Muscle of arm (tissue), 12 donors: ENCODE measurements around the gene CYSTM1. TPM values are rescaled to one million over a fixed set of nuclear protein-coding genes. Genes with fewer than 3 reads are reported as not detected.
"Not testable (repeated sequence)": the region's sequence is repeated elsewhere in the genome, so short reads cannot be mapped to it uniquely, and the experiment has no call there.

Source experiments
- DNase-seq: peaks from one replicate; pipeline ENCODE4 v3.0.0-alpha.2; 2013
- polyA plus RNA-seq, 12 donors: library from polyadenylated mRNA; unstranded; fragments of 120-200 nt; gene quantifications; one replicate each; pipeline ENCODE4 v1.2.1, GENCODE V29; 2013; ENCODE audit not compliant: insufficient read length in 12 of 12

CYSTM1 gene
- polyA plus RNA-seq, 12 donors, result 18.3 to 55.8 (median 31.0) TPM; not detected in 1

DNA sequence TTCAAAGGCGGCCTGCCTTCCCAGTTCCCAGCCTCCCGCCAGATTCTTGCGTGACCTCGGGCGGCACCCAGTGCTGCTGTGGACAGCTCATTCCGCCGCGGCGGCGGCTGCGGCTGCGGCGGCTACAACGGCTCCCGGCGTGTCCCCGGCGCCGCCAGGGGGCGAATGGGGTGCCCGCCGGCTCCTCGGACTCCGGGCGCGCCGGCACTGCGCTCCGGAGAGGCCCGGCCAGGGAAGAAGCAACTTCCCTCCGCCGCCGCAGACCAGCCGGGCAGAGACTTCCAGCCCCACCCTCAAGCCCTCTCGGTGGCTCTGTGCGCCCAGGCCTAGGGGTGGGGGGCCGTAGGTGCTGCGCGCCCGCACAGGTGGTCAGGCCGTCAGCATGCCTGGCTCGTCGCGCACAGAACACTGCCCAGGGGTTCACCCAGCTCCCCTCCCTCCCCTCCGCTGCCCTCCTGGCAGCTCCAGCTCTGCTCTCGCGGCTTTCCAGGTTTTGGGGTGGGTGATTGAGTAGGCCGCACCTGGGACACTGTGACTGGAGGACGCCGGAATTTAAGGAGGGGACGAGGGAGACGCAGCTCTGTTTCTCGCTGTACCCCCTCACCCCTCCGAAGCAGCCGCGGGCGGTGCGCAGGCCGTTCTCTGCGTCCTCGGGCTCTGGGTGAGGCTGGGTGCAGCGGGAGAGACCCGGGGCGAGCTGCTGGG is 29.0 kb upstream of the CYSTM1 start:
- DNase-seq, result peak; percentile 51

DNA sequence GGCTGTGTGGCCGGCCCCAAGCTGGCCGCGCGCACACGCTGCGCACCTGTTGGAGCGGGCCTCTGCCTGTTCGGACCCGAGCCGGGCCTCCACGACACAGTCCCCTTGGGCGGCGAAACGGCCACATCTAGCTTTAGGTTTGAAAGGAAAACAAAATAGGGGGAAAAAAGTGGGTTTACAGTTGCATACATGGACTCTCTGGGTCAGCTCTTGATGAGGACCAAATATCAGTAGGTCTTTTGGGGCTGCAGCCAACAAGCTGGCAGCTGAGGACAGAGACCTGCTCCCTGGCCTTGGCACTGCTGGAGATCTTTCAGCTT is 28.5 kb upstream of the CYSTM1 start:
- DNase-seq, result no peak

DNA sequence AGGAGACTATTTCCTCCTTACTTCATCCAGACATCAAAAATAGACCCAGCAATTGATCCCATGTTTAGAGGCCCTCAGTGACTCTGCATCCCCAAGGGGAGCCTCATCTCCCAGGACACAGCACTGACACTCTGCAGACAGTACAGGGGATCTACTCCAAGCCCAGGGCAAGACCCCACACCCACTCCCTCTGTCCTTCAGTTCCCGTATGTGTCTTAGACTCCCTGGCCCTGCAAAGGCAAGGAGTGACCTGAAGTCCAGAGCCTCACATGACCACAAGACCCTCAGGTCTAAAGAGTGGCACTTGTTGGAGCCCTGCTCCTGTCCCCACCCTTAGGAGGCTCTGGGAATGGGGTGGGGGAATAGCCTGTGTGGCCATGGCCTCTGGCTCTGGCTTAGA is 27.5 kb upstream of the CYSTM1 start:
- DNase-seq, result no peak

DNA sequence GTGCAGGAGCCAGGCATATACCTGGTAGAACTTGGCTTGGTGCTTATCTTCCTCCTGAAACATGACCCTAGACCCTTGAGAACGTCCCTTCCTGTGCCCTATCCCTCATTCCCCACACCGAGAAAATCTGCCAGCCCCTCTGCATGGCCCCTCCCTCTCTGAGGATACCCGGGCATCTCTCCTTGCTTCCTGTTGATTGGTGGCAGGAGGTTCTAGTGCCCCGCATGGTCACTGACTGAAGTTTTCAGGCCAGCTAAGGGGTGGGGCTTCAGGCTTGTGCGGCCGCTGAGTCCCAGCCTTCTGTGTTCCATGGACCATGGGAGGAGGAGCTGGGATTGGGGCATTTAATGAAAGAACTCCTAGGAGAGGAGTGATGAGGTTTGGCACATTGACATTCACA is 26.5 kb upstream of the CYSTM1 start:
- no peak for DNase-seq

DNA sequence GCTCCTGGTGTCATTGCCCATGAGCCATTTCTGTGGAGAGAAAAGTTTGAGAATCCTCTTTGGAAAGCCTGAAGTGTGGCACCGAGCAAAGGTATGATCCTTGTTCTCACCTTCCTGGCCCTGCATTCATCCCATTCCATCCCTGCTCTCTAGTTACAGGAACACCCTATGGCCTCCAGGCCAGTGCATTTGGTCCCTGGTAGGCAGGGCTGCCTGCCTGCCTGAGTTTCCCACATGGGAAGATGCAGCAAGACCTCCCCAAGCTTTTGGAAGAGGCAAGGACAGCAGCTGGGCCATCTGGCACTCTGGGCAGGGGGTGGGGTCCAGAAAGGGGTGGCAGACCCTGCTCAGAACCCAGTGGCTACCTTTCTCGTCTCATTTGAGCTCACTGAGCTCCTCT is 24.8 kb upstream of the CYSTM1 start:
- DNase-seq, result no peak

DNA sequence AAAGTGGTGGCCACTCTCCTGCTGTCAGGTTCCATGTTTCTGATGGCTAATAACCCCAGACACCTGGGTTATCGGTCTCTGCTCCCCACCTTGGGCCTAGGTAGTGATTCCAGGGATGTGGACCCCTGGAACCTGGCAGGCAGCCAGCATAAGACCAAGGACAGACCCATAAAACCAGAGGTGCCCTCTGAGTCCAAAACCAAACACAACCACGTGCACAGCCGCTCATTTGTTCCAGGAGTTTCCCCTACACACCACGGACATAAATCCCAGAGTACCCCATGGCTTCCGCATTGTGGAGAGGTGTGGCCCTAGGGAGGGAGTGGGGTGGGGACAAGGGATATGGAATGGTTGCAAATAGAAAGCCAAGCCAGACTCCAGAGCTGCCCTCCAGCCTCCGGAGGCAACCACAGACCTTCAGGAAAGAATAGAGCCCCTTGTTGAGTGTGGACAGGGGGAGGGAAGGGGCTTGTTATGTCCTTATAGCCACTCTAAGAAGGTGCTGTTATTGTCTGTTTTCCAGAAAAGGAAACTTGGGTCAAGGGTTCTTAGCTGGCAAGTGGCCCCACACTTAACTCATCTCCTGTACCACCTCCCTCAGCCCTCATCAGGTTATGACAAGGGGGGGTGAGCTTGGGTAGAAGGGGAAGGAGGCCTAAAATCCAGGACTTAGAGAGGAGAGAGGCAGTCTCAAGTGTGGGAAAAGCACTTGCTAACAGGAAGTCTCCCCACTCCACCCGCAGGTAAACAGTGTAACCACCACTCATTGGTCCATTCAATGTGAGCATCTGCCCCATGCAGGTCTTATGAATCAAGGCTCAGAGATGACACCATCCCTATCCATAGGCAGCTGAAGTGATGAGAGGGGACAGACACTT is 23.6 kb upstream of the CYSTM1 start:
- DNase-seq, result no peak

DNA sequence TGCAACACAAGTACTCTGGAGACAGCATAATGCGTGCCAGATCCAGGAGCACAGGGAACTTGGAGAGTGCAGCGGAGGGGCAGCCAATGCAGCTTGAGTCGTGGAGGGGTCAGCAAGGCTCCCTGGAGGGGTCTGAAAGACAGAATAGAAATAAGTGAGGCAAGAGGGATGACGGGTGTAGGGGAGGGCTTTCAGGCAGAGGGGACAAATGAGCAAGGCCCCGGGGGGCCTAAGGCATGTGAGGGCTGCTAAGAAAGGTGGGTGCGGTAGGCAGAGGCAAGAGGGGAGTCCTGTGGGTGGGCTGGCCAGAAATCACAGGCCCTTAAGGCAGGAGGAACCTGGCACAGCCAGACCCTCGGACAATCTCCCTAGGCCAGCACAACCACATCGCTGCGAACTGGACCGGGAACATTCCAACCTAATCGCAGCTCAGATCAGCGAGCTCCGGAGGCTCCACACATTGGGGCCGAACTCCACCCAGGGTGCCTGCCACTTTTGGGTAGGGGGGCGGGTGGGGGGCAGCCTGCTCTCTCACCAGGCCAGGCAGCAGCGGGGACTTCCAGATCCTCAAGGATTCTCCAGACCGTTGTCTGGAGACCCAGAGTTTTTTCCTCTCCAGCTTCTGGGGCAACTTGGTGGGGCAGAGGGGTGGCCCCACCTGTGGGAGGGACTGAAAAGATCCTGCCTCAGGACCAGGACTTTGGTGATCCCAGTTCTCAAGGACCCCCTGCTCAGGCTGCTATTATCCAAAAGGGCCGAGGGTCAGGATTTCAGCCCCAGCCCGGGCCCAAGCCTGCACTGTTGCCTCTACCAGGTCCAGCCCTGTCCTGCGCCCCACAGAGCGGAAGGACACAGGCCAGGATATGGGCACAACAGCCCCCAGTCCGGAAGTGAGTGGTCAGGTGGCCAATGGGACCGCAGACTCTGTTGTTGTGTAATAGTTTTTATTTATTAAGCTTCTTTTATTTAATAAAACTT is 22.7 kb upstream of the CYSTM1 start:
- DNase-seq, result no peak

DNA sequence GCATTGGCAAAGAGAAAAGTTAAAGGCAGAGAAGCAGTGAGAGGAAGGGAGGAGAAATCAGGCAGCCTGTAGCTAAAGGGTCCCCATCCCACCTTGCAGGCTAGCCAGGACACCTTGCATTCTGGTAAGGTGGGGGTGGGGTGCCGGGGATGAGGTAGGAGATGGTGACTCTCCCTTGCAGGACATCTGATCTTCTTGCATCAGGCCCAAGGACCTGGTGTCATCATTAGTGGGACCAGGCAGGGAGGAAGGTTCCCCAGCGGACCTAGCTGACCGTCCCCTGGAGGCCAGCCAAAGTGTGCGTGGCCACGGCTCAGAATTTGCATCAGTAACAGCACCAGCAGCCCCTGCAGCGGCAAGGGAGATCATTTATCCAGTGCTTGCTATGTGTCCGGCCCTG is 21.7 kb upstream of the CYSTM1 start:
- no peak for DNase-seq

DNA sequence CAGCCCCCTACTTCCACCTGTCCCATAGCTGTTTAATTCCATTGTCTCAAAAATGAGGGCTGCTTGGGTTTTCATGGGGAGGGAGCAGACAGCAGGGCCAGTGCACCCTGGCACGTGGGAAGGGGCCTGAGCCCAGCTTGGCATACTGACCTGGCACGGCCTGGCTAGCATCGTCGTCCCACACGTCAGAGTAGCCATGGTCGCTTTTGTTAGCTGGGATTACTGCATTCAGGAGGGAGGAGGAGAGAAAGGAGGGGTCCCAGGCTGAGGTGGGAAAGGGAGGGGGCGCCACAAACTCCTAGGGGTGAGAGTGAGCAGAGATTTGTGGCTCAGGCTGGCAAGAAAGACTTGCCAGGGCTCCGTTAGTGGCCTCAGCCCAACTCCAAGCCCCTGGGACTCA is 21.1 kb upstream of the CYSTM1 start:
- no peak for DNase-seq

DNA sequence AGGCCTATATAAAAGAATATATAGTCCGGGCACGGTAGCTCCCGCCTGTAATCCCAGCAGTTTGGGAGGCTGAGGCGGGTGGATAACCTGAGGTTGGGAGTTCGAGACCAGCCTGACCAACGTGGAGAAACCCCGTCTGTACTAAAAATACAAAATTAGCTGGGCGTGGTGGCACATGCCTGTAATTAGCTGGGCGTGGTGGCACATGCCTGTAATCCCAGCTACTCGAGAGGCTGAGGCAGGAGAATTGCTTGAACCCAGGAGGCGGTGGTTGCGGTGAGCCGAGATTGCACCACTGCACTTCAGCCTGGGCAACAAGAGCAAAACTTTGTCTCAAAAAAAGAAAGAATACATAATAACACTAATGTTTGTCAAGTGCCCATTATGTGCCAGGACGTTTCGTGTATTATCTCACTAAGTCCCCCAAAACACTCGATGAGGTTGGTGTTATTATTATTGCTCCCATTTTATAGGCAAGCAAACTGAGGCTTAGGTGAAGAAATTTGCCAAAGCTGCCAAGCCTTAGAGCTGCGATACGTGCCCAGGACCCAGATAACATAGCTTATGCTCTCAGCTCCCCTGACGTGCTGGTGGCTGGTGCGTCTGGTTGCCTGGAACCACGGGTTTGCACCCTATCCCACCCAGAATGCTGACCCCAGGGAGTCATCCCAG is 20.1 kb upstream of the CYSTM1 start:
- DNase-seq, result not testable (repeated sequence)

DNA sequence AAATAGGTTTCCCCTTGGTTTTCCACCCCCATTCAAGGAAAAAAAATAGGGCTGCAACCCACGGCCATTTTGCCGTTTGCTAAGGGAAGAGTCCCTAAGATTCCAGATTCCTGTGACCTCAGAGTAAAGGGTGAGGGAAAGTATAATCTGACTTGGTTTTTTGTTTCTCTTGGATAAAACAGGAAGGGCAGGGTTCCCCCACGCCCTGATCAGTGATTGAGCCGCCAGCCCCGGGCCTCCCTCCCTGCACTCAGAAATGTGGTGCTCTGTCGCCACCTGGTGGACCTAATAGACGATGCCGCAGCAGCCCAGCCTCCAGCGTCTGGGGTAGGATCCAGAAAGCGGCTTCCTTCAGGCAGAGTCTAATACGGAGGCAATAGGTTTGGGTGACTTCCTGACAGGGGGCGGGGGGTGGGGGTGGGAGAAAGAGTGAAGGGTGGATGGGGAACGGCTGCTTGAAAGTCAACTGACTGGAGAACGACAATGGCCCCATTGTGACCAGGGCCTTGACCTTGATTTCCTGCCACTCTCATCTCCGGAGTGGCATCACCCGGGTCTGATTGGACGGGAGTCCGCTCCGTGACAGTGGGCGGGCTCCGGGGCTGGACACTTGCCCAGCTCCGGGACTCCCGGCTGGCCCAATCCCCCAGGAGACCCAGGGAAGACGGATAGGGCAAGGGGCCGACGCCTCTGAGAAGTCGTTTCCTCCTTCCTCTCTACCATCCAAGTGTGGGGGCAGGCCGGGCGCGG is 17.8 kb upstream of the CYSTM1 start:
- peak; percentile 88 for DNase-seq

DNA sequence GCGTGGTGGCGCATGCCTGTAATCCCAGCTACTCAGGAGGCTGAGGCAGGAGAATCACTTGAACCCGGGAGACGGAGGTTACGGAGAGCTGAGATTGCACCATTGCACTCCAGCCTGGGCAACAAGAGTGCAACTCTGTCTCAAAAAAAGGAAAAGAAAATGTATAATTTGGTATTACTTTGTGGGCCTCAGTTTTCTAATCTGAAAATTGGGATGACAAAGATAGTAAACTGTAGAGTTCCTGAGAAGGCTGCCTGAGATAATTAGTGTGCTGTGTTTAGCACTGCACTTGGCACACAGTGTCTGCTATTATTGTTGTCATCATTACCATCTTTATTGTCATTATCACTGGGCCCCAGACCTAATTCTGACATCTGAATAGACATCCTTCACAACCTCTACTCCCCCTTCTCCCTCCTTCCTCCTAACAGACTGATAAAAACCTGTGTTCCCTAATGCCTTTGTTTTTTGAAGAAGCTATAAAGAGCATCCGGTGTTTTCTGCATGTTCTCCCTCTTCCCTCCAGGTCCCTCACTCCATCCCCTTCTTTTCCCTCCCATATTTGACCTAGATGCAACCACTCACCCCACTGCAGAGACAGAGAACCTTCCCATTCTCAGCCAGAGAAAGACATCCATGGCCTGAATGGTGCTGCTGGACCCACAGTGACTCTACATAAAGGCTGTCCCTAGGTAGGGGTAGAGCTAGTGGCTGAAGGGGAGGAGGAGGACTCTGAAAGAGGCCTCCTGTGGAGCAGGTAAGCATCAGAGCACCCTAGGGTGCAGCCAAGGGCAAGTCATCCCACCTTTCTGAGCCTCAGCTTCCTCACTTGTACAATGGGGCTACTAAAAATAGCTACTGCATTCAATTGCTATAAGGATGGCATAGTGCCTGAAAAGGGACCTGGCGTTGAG is 15.7 kb upstream of the CYSTM1 start:
- no peak for DNase-seq

DNA sequence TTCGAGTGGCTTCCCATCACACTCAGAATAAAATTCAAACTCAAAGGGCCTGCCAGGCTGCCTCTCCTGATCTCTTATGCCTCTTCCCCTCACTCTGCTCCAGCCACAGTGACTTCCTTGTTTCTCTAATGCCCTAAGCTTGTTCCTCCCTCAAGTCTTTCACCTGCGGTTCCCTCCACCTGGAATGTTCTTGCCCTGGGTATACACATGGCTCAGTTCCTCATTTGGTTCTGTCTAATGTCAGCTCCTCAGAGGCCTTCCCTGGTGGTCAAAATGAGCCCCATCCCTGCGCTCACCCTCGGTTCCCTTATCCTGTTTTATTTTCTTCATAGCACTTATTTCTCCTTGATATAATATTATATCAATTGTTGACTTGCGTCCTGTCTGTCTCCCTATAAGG is 12.7 kb upstream of the CYSTM1 start:
- no peak for DNase-seq

DNA sequence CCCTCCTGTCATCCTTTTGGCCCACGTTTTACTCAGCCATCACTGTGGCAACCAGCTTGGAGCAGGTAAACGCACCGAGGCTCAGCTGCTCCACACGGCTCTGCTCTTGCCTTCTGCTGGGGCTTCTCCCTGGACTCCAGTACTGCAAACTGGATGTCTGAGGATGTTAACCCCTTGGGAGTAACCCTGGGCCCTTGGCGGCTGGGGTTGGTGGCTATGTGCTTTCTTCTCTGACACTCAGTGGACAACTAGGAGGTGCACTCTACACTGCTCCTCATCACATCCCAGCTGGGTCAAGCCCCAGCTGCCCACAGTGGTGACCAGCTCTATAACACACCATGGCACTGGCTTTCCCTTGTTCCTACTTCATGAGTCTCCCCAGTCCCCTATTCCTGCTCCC is 12.2 kb upstream of the CYSTM1 start:
- no peak for DNase-seq

DNA sequence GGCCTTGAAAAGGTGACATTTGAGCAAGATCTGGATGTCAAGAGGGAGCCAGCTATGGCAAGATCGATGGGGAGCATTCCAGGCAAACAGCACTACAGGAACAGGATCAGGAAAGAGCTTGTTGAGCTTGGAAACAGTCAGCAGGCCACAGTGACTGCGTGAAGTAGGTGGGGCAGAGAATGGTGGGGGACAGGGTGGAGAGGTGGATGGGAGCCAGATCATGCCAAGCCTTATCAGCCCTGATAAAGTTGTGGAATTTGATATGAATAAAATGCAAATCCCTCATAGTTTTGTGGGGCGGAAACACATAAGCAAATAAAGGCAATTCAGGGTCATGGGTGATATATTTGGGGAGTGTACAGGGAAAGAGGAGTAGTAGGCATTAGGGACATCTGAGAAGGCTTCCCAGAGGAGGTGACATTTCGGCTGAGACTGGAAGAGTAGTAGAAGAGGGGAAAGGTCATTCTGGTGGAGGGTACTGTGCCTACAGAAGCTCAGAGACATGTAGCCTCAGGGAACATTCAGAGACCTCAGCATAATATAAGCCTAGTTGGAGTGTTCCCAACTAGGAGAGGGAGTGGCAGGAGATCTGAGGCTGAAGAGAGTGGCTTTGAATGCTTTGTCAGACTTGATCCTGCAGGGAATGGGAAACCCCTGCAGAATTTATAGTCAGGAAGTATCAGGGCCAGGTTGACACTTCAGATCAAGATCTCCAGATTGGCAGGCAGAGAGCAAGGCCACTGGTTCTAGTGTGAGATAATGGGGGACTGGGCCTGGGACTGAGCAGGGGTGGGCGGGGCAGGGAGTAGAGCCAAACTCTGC is 9.7 kb upstream of the CYSTM1 start:
- DNase-seq, result no peak

DNA sequence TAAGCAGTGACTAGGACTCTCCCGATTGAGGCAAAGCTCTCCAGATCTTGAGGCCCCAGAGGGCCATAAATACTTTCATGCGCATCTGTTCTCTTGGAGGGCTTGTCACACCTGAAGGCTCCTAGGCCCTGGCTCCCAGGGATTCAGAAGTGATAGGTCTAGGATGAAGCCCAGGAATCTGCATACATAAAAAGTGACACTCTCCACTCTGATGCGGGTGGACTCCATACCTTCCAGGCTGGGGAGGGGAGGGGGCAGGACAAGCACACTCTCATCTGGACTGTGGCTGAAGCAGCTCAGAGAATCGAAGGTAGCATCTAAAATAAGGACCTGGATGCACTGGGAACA is 9.1 kb upstream of the CYSTM1 start:
- DNase-seq, result no peak

DNA sequence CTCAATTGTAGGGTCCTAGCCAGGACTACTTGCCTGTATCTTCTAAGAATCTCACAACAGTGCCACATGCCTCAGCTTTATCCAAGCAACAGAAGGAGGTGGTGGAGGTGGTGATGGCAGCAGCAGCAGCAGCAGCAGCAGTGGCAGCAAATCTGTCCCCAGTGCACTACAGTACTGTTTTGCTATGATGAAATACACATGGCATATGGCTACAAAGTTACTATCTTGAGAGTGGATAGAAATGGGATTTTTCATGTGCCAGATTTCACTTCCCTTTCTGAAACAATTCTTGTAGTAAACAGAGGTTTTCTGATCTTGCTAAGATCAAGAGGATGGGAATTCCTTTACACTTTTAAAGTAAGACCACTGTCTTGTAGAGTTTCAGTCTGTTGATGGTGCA is 8.1 kb upstream of the CYSTM1 start:
- DNase-seq, result no peak

DNA sequence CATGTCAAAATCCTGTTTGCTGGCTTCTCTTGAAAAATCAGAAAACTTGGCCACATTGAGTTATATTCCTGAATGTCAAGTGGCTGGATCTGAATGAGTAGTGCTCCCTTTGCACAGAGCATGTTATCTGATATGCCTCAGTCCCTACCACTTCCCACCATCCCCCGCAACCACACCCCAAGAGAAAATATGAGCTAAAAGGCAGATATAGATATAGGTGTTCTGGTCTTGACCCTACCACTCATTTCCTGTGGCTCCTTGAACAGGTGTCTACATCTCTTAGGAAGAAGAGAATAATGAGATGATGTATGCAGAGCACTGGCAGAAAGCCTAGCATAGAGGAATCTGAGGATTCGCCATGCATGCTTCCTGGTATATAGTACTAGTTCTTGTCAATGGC is 6.6 kb upstream of the CYSTM1 start:
- DNase-seq, result no peak

DNA sequence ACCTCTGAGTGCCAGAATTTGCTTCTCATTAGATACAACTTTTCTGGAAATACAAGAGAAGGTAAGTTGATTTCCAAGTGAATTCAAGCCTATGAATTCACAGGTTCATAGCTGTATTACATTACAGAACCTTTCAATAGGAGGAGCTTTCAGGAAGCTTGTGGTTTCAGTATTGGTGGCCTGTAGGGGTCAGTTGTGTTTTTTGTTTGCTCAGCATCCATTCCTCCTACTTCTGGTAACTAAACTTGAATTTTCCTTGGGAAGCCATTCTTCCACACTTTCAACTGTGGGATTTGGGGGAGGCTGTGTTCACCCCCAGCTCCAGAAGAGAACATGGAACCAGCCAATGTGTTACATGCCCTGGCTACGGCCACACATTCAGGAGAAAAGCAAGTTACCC is 5.6 kb upstream of the CYSTM1 start:
- DNase-seq, result no peak
